Fibroblast of pulmonary artery (primary cell): ENCODE data around the gene COX7A2.

ENCODE experiments used
- DNase-seq: peaks from one replicate; pipeline ENCODE4 v3.0.0-alpha.2; 2010; ENCODE audit warnings: low read depth
- H3K4me3 ChIP-seq: replicated peaks from 2 replicates; pipeline ENCODE4 v1.5.1; 2011; ENCODE audit warnings: low read depth, mild to moderate bottlenecking, control low read depth, low read length, moderate library complexity
- TF ChIP-seq, protein P1 (sequence below): IDR thresholded peaks from 2 replicates; pipeline ENCODE4 v1.5.1; 2011; ENCODE audit warnings: mild to moderate bottlenecking, control low read depth, low read length, inconsistent platforms; ENCODE audit errors: missing control alignments

The COX7A2 gene

DNA sequence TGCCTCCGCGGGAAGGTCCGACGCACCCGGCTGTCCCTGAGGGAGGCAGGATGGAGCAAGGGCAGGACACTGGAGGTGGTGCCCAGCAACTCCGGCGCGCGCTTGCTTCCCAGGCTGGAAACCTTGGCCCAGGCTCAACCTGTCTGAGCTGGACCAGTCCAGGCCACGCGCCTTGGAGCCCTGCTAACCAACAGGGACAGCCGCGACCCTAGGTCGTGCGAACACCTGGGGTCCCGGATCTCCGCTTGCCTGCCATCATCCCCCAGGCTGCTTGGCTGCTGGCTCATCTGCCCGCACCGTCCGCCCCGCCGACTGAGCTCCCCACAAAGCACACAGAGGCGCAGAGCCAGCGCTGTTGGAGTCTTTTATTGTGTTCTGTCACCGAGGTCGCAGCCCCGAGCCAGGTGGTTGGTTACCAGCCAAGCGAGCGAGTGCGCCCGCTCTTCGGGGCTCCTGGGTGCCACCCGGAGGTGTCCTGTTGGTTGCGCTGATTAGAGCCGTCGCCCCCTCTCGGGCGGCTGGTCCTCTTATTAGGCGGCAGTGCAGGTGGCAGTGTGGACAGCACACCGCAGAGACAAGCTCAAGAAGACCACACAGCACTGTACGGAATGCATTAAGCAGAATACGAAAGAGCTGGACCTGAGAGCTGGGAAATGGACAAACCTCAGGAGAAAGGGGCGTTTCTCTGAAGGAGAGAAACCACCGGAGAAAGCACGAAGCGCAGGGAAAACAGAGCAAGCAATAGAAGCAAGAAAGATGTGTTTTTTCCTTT lies 41.5 kb downstream of the COX7A2 start:
- peak overlapping the region; percentile 50 for H3K4me3 ChIP-seq
- peak; percentile 37 for DNase-seq
- TF ChIP-seq, protein P1, sequence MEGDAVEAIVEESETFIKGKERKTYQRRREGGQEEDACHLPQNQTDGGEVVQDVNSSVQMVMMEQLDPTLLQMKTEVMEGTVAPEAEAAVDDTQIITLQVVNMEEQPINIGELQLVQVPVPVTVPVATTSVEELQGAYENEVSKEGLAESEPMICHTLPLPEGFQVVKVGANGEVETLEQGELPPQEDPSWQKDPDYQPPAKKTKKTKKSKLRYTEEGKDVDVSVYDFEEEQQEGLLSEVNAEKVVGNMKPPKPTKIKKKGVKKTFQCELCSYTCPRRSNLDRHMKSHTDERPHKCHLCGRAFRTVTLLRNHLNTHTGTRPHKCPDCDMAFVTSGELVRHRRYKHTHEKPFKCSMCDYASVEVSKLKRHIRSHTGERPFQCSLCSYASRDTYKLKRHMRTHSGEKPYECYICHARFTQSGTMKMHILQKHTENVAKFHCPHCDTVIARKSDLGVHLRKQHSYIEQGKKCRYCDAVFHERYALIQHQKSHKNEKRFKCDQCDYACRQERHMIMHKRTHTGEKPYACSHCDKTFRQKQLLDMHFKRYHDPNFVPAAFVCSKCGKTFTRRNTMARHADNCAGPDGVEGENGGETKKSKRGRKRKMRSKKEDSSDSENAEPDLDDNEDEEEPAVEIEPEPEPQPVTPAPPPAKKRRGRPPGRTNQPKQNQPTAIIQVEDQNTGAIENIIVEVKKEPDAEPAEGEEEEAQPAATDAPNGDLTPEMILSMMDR, result peak; percentile 6

DNA sequence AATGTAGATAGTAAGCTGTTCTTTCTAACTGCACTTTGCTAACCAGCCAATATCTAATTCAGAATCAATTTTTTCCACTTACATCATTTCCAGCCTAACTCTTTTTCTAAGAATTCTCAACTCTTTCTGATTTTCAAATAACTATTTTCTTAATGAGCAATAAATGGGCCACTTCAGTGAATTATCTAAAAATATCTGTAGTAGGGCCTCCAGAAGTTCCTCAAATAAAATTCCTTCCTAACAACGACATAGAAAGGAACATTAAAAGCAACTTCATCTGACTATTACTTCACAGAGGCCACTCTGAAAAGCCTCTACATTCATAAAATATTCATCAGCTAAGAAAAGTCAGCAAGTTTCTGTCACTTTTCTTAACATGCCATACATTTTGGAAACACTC lies 42.6 kb downstream of the COX7A2 start:
- DNase-seq, result no peak
- TF ChIP-seq, protein P1, result no peak
- H3K4me3 ChIP-seq, result no peak overlapping the region

DNA sequence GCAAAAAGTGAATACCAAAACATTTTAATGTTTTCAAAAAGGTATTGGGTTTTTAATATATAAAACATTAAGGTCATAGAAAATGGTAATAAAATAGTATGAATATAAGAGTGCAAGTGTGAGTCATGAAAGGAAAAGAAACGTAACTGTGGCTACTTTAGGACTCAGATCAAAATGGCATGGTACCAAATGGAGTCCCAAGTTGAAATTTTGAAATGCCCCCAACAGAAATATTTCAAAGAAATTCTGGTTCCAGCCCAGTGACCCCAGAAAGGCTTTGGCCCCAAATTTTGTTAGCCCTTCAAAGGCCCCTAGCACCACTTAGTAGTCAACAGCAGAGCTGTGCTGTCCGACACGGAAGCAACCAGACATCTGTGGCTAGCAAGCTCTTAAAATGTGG lies 43.7 kb downstream of the COX7A2 start:
- DNase-seq, result no peak
- no peak overlapping the region for H3K4me3 ChIP-seq
- TF ChIP-seq, protein P1, result no peak

DNA sequence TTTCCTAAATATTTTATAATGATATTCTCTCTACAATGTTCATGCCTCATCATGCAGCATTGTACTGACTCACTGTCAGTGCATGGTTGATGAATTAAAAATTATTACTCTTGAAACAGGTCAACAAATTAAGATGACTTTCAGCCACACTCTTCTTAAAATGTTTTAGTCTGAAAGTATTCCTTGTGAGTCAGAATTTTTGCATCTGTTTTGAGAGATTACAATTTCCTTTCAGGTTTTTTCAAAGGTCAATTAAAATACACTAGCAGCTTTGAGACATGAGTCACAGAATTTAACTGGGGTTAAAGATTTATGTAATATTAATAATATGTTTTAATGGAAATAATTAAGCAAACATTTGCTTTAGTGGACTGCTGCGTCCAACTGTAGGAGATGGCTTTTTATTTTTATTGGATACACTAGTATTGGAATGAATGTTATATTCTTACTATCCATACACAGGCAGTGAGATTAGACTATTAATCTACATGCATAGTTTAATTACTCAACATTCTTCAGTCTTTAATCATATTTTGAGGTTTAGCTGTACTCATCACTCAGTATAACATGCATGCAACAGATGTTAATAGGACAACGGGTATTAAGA lies 47.4 kb downstream of the COX7A2 start:
- no peak overlapping the region for H3K4me3 ChIP-seq
- DNase-seq, result no peak
- TF ChIP-seq, protein P1, result no peak

DNA sequence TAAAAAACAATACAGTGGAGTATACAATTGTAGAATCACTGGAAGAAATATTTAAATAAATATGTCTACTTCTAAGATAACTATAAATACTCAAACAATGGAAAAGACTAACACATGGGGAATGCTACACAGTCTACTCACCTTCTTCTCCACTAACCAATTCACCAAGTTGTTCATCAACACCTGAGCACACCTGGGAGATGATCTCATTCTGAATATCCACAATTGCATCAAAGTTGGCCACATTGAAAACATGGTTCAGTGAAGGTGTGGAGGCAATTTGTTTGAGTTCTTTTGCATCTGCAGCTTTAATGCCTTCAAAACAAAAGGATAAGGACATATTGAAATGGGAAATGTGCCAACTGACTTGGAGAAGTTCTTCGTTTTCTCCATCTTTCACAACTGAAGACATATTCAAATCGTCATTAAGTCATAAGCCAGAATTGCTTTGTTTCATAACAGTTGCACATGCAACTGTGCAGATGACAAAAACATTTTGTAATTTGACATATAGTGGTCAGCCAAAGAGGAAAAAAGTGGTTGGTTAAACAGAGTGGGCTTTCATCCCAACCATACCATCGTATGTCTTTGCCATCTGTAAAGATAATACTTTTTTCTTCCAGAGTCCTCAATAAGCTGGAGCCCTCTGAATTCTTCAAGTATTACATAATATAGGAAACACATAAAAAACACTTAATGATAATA lies 55.2 kb downstream of the COX7A2 start:
- TF ChIP-seq, protein P1, result no peak
- DNase-seq, result no peak
- H3K4me3 ChIP-seq, result no peak overlapping the region
